Globus pallidus (tissue), 1 donor: ENCODE measurements around the gene CLPTM1.

Source experiments
- DNase-seq: peaks from one replicate; pipeline ENCODE4 v3.0.0-alpha.2; 2015; ENCODE audit warnings: low spot score

The CLPTM1 gene

DNA sequence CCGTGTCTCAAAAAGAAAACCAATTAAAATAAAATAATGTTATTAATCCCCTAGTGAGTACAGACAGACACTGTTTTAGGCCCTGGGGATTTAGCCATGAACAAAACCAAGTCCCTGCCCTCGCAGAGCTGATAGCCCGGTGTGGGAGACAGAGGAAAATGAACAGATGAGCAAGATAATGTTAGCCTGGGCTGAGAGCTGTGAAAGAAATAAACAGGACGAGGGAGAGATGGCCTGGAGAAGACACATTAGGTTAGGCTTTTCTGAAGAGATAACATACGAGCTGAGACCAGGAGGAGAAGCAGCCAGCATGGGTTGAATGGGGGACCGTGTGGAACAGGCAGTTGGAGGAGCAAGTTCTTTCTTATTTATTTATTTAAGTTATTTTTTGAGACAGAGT is 55.1 kb downstream of the CLPTM1 start:
- no peak for DNase-seq

DNA sequence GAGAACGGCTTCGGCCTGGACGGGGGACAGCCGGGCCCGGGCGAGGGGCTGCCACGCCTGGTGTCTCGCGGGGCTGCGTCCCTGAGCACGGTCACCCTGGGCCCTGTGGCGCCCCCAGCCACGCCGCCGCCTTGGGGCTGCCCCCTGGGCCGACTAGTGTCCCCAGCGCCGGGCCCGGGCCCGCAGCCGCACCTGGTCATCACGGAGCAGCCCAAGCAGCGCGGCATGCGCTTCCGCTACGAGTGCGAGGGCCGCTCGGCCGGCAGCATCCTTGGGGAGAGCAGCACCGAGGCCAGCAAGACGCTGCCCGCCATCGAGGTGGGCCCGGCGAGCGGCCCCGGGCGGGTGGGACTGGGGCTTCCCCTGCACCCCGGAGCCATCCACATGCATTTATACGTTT is 56.8 kb downstream of the CLPTM1 start:
- DNase-seq, result no peak

DNA sequence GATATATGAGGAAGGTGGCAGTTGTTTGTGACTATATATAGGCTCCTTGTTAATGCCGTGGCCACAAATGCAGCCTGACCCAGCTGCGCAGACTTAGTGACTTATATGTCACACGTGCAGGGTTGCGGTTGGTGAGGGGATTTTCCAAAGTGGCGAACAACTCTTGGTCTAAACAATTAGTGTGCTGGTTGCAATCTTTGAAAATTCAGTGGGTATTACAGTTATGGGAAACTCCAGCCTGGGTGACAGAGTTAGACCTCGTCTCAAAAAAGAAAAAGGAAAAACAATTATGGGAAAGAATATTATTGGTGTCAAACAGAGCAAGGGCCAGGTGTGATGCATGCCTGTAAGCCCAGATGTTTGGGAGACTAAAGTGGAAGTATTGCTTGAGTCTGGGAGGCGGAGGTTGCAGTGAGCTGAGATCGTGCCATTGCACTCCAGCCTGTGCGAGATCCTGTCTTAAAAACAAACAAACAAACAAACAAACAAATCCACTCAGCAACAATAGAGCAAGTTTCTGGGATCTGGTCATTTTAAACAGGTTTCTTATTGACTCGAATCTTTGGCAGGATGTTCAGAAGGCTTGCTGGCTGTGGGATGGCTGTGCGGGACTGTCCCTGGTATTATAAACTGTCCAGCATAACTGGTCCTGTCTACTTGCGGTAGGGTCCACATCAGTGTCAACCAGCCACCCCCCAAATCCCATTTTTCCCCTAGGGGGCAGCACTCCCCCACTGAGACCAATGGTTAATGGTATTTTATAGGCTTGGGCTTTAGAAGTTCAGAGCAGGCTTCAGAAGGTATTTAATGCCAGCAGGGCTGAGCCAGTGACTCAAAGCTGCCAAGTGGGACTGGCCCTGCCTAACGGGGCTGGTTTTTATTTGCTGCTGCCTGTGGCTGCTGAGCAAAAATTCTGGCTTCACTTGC is 61.5 kb downstream of the CLPTM1 start:
- DNase-seq, result peak; percentile 82

DNA sequence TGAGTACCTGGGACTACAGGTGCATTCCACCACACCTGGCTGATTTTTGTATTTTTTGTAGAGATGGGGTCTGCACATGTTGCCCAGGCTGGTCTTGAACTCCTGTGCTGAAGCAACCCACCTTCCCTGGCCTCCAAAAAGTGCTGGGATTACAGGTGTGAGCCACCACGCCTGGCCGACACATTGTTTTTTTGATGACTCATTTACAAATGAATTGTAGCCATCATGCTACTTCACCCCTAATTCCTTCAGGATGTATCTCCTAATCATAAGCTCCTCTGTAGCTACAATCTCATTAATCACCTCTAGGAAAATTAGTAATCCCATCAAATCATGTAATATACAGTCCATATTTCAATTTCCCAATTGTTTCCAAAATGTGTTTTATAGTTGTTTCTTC is 64.0 kb downstream of the CLPTM1 start:
- no peak for DNase-seq

DNA sequence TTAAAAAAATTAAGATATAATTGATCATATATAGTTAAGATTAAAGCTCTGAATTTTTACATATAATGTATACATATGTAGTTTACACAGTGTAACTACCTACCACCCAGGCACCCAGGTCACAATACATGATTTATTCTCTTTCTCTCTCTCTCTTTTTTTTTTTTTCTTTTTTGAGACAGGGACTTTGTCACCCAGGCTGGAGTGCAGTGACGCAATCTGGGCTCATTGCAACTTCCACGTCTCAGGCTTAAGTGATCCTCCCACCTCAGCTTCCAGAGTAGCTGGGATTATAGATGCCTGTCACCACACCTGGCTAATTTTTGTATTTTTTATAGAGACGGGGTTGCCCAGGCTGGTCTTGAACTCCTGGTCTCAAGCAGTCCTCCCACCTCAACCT is 64.9 kb downstream of the CLPTM1 start:
- no peak for DNase-seq

DNA sequence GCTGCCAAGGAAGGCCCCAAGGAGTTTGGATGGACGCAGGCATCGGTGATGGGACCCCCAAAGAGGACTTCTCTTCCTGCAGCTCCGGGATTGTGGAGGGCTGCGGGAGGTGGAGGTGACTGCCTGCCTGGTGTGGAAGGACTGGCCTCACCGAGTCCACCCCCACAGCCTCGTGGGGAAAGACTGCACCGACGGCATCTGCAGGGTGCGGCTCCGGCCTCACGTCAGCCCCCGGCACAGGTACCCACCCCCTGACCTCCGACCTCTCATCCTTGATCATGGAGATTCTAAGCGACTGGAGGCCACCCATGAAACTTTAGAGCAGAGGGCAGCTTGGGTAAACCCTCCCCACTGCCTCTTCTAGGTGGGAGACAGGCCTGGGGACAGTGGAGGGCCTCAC is 66.8 kb downstream of the CLPTM1 start:
- no peak for DNase-seq

DNA sequence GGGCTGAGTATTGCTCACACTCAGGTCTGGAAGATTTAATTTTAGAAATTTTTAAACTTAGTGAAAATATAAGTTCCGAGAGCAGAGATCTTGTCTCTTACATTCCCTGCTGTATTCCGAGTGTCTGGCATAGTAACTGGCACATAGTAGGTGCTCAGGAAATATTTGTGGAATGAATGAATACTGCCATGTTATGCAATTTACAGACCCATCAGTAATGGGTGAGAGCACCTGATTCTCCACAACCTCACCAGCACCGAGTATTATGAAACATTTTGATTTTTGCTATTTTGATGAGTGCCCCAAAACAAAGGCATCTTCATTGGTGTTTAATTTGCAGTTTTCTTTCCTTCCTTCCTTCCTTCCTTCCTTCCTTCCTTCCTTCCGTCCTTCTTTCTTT is 67.9 kb downstream of the CLPTM1 start:
- no peak for DNase-seq

DNA sequence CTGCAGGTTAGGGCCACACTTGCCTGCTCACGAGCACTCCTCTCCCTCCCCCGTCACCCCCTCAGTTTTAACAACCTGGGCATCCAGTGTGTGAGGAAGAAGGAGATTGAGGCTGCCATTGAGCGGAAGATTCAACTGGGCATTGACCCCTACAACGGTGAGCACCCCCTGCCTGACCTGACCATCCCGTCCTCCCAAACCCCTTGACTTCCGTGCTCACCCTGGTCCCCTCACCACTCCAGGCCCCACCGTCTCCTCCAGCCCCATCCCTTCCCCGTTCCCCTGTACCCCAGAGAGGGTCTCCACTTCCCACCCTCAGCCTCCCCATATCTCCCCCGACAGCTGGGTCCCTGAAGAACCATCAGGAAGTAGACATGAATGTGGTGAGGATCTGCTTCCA is 70.1 kb downstream of the CLPTM1 start:
- no peak for DNase-seq

DNA sequence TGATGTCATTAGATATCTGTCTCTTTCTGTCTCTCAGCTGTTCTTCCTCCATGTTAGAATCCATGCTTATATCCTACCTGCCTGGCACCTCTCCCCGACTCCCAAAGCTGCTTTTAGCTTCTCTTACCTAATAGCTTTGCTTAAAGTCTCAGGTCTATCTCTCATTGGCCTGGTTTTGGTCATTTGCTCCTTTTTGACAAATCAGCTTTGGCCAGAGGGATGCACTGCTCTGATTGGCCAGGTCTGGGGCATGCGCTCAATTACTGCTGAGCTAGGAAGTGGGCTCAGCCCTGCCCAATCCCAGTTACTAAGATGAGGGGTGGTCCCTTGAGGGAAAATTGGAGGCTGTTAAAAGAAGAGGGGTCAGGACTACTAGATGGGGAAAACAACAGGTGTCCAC is 72.2 kb downstream of the CLPTM1 start:
- DNase-seq, result no peak

DNA sequence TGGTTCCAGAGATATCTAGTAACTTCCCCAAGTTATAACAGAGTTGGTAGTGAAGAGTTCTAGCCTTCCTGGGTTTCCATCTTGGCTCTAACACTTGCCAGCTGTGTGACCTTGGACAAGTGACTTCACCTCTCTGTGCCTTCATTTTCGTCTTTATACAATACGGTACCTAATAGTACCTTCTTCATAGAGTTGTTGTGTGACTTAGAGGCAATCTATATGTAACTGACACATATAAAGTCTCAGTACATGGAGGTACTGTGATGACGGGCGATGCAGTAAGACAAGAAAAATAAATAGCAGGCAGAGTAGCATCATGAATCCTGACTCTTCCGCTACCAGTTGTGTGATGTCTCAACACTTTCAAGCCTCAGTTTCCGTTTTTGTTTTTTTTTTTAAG is 75.6 kb downstream of the CLPTM1 start:
- DNase-seq, result no peak

DNA sequence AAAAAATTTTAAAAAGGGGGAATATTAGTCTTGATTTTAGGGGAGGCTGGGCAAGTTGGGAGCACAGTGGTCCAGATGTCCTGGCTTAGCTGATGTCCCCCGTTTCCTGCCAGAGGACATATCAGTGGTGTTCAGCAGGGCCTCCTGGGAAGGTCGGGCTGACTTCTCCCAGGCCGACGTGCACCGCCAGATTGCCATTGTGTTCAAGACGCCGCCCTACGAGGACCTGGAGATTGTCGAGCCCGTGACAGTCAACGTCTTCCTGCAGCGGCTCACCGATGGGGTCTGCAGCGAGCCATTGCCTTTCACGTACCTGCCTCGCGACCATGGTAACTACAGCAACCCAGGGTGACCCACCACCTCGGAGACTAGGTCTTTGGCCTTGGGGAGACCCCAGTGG is 77.2 kb downstream of the CLPTM1 start:
- no peak for DNase-seq

DNA sequence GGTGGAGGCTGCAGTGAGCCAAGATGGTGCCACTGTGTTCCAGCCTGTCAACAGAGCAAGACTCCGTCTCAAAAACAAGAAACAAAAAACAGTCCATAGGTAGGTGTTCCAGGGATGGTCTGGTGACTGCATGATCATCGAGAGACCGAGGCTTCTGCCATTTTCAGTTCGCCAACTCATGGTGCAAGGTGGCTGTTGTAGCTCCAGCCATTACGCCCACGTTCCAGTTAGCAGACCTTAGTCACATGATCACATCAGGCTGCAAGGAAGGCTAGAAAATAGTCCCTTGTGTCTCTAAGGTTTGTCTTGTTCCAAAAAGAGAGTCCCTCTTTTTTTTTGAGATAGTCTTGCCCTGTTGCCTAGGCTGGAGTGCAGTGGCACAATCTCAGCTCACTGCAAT is 80.6 kb downstream of the CLPTM1 start:
- no peak for DNase-seq

DNA sequence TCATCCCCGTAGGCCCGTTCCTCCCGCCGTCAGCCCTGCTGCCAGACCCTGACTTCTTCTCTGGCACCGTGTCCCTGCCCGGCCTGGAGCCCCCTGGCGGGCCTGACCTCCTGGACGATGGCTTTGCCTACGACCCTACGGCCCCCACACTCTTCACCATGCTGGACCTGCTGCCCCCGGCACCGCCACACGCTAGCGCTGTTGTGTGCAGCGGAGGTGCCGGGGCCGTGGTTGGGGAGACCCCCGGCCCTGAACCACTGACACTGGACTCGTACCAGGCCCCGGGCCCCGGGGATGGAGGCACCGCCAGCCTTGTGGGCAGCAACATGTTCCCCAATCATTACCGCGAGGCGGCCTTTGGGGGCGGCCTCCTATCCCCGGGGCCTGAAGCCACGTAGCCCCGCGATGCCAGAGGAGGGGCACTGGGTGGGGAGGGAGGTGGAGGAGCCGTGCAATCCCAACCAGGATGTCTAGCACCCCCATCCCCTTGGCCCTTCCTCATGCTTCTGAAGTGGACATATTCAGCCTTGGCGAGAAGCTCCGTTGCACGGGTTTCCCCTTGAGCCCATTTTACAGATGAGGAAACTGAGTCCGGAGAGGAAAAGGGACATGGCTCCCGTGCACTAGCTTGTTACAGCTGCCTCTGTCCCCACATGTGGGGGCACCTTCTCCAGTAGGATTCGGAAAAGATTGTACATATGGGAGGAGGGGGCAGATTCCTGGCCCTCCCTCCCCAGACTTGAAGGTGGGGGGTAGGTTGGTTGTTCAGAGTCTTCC is 82.4 kb downstream of the CLPTM1 start:
- no peak for DNase-seq

DNA sequence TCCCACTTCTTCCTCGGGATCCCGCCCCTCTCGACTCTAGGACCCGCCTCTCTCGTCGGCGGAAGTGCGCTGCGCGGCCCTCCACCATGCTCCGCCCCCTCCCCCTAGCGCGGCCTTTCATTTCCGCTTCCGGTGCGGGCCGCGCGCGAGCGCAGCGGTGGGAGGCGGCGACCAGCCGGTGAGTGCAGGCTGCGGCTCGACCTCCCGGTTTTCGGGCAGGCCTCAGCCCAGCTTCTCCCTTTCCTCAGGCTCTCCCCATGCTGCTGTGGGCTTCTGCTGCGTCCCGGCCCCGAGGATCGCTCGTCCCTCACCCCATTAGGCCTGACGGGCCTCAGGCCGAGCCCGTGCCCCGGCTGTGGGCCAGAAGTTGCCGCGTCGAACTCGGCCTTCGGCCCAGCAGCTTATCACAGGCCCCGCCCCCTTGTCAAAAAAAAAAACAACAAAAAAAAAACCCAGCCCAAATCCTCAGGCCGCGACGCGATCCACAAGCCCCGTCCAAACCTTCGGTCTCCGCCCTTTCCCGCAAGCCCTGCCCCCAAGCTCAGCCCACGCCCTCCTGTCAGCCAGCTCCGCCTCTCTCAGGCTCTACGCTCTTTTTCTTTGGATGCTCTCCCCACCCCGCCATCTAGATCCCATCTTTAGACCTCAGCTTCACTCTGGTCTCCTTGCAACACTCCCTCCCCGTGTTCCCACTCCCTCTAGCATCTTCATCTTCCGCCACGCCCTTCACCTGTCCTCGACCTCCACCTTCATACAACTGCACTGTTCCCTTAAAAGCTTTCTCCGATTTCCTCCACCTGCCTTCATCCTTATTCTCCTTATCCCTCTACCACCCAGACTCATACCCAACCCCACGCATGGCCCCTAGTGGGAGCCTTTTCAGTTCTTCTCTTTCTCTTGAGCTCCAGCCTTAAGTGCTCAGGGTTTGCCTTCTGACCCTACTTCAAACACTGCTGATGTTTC is 84.0 kb downstream of the CLPTM1 start, which contains the start of gene CLASRP:
CLASRP (plus strand) TSS at position 115 of the 963 bp plus-strand sequence. CDS start 1,168 bp downstream, outside the sequence.
- DNase-seq, result peak; percentile 90

DNA sequence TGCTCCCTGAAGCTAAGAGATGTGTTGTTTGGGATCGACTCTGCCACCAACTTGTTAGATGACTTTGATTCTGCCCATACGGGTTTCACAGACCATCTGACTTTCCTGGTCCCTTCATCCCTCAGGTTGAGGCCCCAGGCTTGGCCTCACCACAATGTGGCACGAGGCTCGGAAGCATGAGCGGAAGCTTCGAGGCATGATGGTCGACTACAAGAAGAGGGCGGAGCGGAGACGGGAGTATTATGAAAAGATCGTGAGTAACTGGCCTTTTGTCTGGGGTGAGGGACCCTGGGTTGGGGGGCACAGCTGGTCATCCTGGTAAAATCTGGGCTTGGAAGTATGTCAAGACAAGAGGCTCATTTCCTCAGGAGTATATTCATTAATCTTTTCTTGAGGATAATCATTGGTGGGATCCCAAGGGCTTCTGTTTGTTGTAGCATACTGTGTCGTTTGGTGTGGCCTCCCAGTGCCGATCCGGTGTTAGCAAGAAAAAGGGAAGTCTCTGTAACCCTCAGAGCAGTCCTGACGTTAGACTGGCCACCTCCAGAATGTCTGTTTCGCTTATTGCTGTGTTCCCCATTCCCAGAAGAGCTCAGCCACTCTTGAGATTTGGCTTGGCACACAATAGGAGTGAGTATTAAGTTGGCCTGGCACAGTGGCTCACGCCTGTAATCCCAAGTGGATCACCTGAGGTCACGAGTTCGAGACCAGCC is 85.0 kb downstream of the CLPTM1 start:
- DNase-seq, result no peak

DNA sequence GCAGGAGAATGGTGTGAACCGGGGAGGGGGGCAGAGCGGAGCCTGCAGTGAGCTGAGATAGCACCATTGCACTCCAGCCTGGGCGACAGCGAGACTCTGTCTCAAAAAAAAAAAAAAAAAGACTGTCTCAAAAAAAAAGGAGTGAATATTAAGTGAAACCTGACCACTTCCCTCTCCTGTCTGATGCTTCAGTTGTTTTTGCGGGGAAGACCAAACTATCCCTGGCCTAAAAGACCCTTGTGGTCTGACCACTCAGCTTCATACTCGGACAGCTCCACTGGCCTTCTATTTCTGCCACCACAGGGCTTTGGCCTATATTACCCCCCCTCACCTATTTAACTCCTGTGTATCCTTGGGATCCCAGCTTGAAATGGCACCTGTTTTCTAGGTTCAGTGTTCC is 85.9 kb downstream of the CLPTM1 start:
- no peak for DNase-seq
